ENCODE results near the gene RAB43.
"Not testable (repeated sequence)": the region's sequence is repeated elsewhere in the genome, so short reads cannot be mapped to it uniquely, and the experiment has no call there.

The RAB43 gene

DNA sequence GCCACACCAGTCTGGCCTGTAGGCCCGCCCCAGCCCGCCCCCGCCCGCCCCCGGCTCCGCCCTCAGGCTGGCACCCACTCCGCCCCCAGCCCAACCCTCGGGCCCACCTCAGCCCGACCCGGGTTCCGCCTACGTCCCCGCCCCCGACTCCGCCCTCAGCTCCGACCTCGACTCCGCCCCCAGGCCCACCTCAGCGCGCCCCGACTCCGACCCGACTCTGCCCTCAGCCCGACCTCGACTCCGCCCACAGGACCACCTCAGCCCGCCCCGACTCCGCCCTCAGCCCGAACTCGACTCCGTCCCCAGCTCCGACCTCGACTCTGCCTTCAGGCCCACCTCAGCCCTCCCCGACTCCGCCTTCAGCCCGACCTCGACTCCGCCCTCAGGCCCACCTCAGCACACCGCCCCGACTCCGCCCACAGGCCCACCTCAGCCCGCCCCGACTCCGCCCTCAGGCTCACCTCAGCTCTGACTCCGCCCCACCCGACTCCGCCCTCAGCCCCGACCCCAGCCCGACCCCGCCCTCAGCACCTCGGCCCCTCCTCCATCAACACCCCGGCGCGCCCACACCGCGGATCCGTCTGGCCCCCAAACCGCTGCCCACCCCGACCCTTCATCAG, at the start of gene RAB43:
Gene RAB43 (minus strand): TSS at position 13 of the 620 bp plus-strand sequence. CDS start 315 bp downstream, outside the sequence.
- DNase-seq, result no peak

DNA sequence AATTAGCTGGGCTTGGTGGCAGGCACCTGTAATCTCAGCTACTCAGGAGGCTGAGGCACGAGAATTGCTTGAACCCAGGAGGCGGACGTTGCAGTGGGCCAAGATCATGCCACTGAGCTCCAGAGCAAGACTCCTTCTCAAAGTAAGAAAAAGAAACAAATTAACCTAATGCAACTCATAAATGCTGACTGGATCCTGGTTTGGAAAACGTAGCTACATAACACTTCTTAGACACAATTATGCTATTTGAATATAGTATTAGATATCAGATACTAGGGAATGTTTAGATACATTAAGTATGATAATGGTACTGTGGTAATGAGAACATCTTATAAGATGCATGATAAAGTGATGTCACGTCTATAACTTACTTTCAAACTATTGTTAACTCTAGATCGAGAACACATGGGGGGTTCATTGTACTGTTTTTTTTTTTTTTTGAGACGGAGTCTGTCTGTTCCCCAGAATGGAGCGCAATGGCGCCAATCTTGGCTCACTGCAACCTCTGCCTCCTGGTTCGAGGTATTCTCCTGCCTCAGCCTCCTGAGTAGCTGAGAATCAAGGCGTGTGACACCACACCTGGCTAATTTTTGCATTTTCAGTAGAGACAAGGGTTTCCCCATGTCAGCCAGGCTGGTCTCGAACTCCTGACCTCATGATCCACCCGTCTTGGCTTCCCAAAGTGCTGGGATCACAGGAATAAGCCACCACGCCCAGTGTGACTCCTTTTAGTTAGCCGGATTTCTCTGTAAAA, 45.2 kb upstream of the RAB43 start:
- DNase-seq, result no peak

DNA sequence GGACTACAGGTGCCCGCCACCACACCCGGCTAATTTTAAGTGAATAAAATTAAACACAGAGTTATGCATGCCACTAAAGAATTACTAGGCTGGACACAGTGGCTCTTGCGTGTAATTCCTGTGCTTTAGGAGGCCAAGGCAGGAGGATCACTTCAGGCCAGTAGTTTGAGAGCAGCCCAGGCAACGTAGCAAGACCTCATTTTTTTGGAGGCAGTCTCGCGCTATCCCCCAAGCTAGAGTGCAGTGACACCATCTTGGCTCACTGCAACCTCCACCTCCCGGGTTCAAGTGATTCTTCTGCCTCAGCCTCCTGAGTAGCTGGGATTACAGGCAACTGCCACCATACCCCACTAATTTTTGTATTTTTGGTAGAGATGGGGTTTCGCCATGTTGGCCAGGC, 44.0 kb upstream of the RAB43 start:
- DNase-seq, result not testable (repeated sequence)

DNA sequence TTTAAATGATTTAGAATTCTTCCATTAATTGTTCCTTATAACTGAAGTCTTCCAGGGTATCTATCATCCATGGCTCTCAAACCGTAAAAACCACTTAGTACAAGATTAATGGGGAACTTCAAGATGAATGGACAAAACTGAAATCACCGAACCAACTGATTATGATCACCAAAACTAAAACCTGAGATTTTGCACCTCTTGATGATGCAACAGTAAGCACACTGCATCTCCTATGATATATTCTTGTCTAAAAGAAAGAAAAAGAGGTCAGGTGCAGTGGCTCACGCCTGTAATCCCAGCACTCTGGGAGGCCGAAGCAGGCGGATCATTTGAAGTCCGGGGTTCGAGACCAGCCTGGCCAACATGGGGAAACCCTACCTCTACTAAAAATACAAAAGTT, 42.9 kb upstream of the RAB43 start:
- no peak for DNase-seq

DNA sequence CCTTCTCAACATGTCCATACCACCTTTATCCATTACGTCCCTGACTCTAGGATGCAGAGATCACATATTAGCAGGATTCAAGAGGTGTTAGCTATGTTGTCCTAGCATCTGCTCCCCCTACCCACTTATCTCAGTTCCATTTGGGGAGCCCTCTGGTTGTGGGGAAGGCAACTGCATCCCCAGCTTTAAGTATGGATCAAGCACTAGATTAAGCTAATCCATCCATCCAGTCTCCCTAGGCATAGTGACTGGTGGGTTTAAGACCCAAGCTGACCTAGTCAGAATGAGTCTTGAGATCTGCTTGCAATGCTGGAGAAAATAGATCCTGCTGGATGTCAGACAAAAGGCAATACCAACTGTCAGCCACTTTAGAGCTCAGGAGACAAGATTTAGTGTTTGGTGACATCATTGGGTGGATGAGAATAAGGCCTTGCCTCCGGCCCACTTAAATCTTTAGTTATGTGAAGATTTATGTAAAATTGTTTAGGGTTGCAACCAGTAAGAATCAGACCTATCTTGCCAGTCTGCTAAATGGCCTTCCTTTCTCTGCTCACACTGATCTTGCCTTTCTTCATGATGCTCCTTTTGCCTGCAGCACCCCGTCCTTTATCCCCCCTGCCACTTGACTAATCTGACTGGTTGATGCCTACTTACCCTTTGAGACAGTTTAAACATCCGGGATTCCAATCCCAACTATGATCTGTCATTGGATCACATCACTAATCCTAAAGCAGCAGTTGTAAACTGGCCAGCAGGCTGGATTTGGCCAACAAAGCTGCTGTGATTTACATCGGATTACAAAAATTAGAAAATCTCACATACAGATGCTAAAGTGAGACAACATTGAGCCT, 41.4 kb upstream of the RAB43 start:
- no peak for DNase-seq

GRCh38 chr3:129161860-129162271, 40.3 kb upstream of the RAB43 start:
- DNase-seq, result no peak

GRCh38 chr3:129160891-129161859, 39.6 kb upstream of the RAB43 start, which contains the start of gene ISY1:
TSS of gene ISY1 (minus strand) at chr3:129161063. CDS start at chr3:129160975, 88 bp downstream.
- peak; percentile 92 for DNase-seq

GRCh38 chr3:129144786-129145185, 23.2 kb upstream of the RAB43 start:
- no peak for DNase-seq

GRCh38 chr3:129141011-129141410, 19.4 kb upstream of the RAB43 start:
- DNase-seq, result not testable (repeated sequence)

- no peak for DNase-seq
Observed at GRCh38 chr3:129139911-129140310, 18.3 kb upstream of the RAB43 start.

GRCh38 chr3:129136275-129136674, 14.7 kb upstream of the RAB43 start:
- not testable (repeated sequence) for DNase-seq

DNA sequence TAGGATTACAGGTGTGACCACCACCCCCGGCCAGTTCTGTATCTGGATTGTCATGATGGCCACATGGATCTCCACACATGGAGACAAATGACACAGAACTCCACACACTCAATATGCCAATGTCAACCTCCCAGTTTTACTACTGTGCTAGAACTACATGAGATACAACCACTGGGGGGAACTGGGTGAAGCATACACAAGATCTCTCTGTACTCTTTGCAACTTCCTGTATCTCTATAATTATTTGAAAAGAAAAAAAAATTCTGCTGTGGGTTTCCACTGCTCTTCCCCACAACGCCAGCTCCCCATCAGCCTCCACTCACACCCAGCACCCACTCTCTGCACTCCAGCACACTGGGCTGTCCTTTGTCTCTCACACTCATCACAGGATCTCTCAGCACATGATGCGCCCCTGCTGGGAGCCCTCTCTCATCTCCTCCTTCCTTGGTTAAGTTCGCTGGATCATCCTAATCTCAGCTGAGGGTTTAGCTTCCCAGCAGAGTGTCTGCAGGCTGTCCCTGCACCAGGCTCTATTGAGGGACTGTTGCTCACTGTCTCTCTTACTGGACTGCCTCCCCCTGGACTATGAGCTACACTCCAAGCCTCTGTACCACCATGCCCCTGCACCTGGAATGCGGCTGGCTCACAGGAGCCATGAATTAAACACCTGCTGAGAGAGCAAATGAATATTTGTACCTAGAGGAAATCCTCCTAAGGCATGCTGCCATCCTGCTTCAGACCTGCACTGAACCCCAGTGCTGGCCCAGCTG, 10.7 kb upstream of the RAB43 start:
- no peak for DNase-seq

DNA sequence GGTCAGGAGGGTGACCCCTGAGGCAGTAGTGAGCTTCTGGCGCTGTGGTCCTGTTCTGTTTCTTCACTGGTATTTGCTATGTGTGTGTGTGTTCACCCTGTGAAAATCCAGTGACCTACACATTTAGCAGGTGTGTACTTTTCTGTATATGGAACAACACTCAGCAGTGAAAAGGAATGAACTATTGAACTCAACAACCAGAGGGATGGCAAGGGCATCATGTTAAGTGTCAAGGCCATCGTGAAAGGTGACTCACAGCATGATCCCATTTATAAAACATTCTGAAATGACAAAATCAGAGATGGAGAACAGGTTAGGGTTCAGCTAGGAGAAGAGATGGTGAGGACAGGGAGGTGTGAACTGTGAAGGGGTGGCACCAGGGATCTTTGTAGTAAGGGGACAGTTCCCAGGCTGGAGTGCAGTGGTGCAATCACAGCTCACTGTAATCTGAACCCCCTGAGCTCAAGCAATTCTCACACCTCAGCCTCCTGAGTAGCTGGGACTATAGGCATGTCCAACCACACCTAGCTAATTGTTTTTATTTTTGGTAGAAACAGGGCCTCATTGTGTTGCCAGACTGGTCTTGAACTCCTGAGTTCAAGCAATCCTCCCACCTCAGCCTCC, 10.0 kb upstream of the RAB43 start:
- no peak for DNase-seq

DNA sequence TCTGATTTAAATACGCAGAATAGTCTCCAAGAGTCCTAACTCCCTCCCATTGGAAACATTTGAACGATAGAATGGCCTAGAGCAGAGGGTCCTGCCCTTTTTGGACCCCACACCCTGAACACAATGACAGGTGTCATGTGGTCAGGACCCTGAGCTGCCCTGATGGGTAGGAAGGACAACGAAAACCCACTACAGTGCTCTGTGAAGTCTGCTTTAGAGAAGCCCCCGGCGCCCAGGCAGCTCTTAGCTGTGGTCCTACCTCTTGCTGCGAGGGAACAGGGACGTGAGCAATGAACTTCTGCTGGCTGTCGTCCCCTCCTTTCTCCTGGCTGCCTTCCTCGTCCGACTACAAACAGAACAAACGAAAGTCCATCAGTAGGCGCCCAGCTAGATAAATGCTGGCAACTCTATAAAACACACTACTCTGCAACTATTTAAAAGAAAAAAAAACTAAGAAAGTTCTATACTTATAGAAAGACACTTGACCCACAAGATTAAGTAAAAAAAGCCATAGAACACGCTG, 8.7 kb upstream of the RAB43 start:
- no peak for DNase-seq

- no peak for DNase-seq
Observed at GRCh38 chr3:129128357-129129155, 7.0 kb upstream of the RAB43 start.

DNA sequence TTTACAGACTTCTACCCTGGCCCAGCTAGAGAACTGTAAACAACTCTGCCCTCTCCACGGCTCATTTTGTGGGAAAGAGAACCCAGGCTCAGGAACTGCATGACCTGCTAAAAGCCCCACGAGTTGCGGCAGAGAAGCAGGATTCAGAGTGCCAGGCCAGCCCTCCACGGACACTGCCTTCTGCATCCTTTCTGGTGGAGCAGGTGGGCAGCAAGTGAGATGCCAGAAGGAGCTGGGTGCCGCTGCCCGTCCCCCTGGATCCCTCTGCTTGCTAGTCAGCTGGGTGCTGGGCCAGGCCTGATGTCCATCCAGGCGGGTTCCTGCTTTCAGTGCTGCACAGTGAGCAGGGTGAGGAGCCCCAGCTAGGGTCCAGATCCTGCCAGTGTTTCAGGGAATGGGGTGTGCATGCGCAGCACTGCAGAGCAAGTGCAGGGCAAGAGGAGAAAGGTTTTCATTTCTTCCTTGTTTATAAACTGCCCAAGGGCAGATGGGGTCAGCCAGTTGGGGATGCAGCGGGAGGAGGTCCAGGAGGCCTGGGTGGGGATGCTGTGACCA, 5.2 kb upstream of the RAB43 start:
- DNase-seq, result no peak

GRCh38 chr3:129123314-129124060, 1.9 kb upstream of the RAB43 start:
- DNase-seq, result no peak

- DNase-seq, result no peak
Observed at GRCh38 chr3:129122412-129123011, 908 bp upstream of the RAB43 start.
